Activated CD4-positive, alpha-beta memory T cell treated with anti-CD3 and anti-CD28 coated beads, Interleukin-2, amount 10 ng/mL, durations not matched to agents 7 days and 5 days (primary cell): ENCODE measurements around the gene MPHOSPH9. TPM values are rescaled to one million over a fixed set of nuclear protein-coding genes. Genes with fewer than 3 reads are reported as not detected.

Experiments
- CTCF ChIA-PET: fragments of 350-600 bp; sonication (Branson Sonifier 250); formaldehyde crosslinking; loops from one replicate; lab custom pipeline; 2021; ENCODE audit warnings: antibody characterized with exemption, inconsistent platforms; lab: Charles Lee
- POLR2A ChIA-PET: fragments of 350-600 bp; sonication (Branson Sonifier 250); formaldehyde crosslinking; loops from one replicate; lab custom pipeline; 2021; ENCODE audit warnings: antibody characterized with exemption; lab: Charles Lee
- DNase-seq: peaks from one replicate; pipeline ENCODE4 v3.0.0-alpha.2; 2020
- H3K27ac Mint-ChIP-seq: one replicate; pipeline ENCODE4 v1.8.0; 2021; ENCODE audit warnings: mild to moderate bottlenecking, mixed read lengths
- H3K27me3 Mint-ChIP-seq: one replicate; pipeline ENCODE4 v1.8.0; 2021; ENCODE audit warnings: mixed read lengths
- H3K36me3 Mint-ChIP-seq: one replicate; pipeline ENCODE4 v1.8.0; 2021; ENCODE audit warnings: low read depth, mixed read lengths
- H3K4me1 Mint-ChIP-seq: one replicate; pipeline ENCODE4 v1.8.0; 2021; ENCODE audit warnings: mixed read lengths
- H3K4me3 Mint-ChIP-seq: one replicate; pipeline ENCODE4 v1.8.0; 2021; ENCODE audit warnings: mild to moderate bottlenecking, mixed read lengths
- H3K9me3 Mint-ChIP-seq: one replicate; pipeline ENCODE4 v1.8.0; 2021; ENCODE audit warnings: mixed read lengths
- total RNA-seq, 2 experiments: library from RNA; stranded (reverse); gene quantifications; one replicate each; pipeline ENCODE4 v1.2.3, GENCODE V29; 2021

MPHOSPH9 gene
- total RNA-seq, 2 experiments from 2014 or later = 113 to 116 TPM

GRCh38 chr12:123151457-123152454, 81.2 kb downstream of the MPHOSPH9 start:
- peaks cover 16% of the 10 kb centered on the region for H3K4me1 Mint-ChIP-seq
- H3K4me3 Mint-ChIP-seq = peak overlapping the region; percentile 74
- H3K27ac Mint-ChIP-seq = peak overlapping the region; percentile 54
- ChIA-PET POLR2A (interaction anchor here (0.8 to 4.5 kb wide), 11 partner anchors 8 to 177 kb away, joined by 3 to 21 read pairs (median 4); partner anchors contain the start of genes ARL6IP4, MPHOSPH9, MTRFR and OGFOD2), CTCF (interaction anchor here (0.9 to 4.1 kb wide), 6 partner anchors 12 to 430 kb away, joined by 3 to 17 read pairs (median 4); no protein-coding TSS in a partner anchor)
- no peak for DNase-seq
- H3K27me3 Mint-ChIP-seq = peaks cover 22% of the 10 kb centered on the region
- H3K9me3 Mint-ChIP-seq = no peaks in the 10 kb centered on the region
- H3K36me3 Mint-ChIP-seq = peaks cover 15% of the 10 kb centered on the region

GRCh38 chr12:123150744-123151456, 82.0 kb downstream of the MPHOSPH9 start, which contains the start of gene PITPNM2:
Gene PITPNM2, minus strand, starts transcription at chr12:123151090. Its CDS starts 116,500 bp downstream, at chr12:123034590.
- Mint-ChIP-seq H3K27ac (peak within 1 kb of the TSS; percentile 54), H3K36me3 (peaks cover 15% of the 10 kb centered on the region), H3K9me3 (no peaks in the 10 kb centered on the region), H3K4me1 (peaks cover 16% of the 10 kb centered on the region), H3K4me3 (peak within 1 kb of the TSS; percentile 74), H3K27me3 (peaks cover 22% of the 10 kb centered on the region)
- ChIA-PET CTCF (interaction anchor here (1.1 to 4.1 kb wide), 4 partner anchors 75 to 431 kb away, joined by 3 to 17 read pairs (median 7); no protein-coding TSS in a partner anchor), POLR2A (interaction anchor here (1.0 to 4.5 kb wide), 7 partner anchors 44 to 176 kb away, joined by 3 to 21 read pairs (median 7); partner anchors contain the start of gene OGFOD2)
- DNase-seq = peak; percentile 64

DNA sequence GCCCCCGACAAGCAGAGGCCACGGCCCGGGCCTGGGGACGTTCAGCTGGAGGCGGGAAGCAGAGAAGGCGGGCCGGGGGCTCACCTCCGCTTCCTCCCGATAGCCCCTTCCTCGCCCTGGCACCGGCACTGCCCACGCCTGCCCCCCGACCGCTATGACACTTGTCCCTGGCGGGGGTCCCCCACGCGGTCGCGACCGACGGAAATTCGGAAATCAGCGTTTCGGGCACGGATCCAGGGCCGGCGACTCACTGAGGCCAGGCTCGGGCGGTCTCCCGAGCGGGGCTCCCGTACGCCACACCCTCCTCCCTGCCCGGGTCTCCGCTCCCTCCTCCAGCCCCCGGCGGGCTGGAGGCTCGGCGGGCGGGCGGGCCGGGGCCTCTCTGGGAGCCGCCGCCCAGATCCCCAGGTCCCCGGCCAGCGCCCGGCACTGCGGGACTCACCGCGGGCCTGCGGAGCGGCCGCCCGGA, 82.6 kb downstream of the MPHOSPH9 start:
- Mint-ChIP-seq H3K27me3 (peaks cover 22% of the 10 kb centered on the region), H3K4me3 (peak overlapping the region; percentile 71), H3K36me3 (peaks cover 15% of the 10 kb centered on the region), H3K4me1 (peaks cover 16% of the 10 kb centered on the region), H3K27ac (no peak overlapping the region), H3K9me3 (no peaks in the 10 kb centered on the region)
- ChIA-PET CTCF (interaction anchor here (1.3 to 1.7 kb wide), 2 partner anchors 74 to 432 kb away, joined by 3 to 8 read pairs; no protein-coding TSS in a partner anchor), POLR2A (interaction anchor here (1.1 to 4.5 kb wide), 5 partner anchors 43 to 175 kb away, joined by 4 to 21 read pairs (median 8); partner anchors contain the start of genes MPHOSPH9, MTRFR and OGFOD2)
- DNase-seq = no peak

DNA sequence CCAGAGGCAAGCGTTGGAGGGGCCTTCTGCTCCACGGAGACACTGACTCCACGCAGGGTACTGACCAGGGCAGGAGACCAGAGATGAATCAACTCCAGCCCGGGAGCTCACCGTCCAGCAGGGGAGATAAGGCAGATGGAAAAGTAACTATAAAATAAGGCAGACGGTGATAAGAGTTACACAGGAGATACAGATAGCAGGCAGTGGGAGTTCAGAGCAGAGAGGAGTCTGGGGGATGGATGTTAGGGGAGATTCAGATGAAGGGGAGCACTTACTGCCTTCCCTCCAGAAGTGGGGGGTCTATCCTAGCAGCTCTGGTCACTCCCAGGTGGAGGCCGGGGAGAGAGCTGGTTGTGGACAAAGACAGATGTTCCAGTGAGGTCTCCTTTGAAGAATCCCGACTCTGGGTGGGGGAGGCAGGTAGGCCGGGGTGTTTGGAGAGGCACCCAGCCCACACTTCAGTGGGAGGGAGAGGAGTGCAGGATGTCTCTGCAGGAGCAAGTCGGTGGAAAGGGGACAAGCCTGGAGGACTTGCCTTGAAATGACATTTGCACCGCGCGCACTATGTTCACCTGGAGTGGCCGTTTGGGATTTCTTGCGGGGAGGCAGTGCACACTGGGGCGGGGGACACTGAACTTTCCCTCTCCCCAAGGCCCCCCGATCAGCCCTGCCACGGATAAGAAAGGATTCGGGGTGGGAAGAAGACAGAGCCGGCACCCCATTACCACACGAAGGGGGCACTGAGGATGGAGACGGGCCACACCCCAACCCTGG, 83.3 kb downstream of the MPHOSPH9 start:
- Mint-ChIP-seq H3K27me3 (peaks cover 22% of the 10 kb centered on the region), H3K27ac (no peak overlapping the region), H3K4me3 (peak overlapping the region; percentile 71), H3K9me3 (no peaks in the 10 kb centered on the region), H3K4me1 (peaks cover 16% of the 10 kb centered on the region), H3K36me3 (peaks cover 15% of the 10 kb centered on the region)
- CTCF ChIA-PET = interaction anchor here (1.0 to 1.3 kb wide), 3 partner anchors 75 to 432 kb away, joined by 3 read pairs; no protein-coding TSS in a partner anchor
- POLR2A ChIA-PET = interaction anchor here (0.6 to 4.5 kb wide), 5 partner anchors 73 to 210 kb away, joined by 3 to 21 read pairs (median 8); partner anchors contain the start of genes MPHOSPH9, MTRFR and OGFOD2
- no peak for DNase-seq

DNA sequence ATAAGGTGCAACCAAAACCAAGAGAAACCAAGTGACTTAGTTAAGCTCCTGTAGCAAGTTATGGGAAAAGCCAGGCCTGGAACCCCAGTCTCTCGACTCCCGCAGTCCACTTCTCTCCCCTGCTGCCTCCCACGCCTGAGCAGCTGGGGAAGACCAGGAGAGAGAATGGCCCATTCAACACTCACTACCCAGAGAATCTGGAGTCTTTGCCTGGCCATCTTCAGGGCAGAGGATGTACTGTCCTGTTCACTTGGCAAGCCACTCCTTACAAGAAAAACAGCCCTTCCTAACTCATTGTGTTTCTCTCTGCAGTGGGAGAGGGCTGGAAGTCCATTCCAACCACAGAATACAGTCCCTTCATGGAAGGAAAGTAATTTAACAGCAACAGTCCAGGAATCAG, 83.9 kb downstream of the MPHOSPH9 start:
- peaks cover 15% of the 10 kb centered on the region for H3K36me3 Mint-ChIP-seq
- DNase-seq = no peak
- H3K27me3 Mint-ChIP-seq = peaks cover 22% of the 10 kb centered on the region
- peak overlapping the region; percentile 71 for H3K4me3 Mint-ChIP-seq
- peaks cover 16% of the 10 kb centered on the region for H3K4me1 Mint-ChIP-seq
- CTCF ChIA-PET = interaction anchor here (1.0 to 1.2 kb wide), 2 partner anchors 74 to 89 kb away, joined by 3 read pairs; no protein-coding TSS in a partner anchor
- POLR2A ChIA-PET = interaction anchor here (0.6 to 4.5 kb wide), 4 partner anchors 73 to 210 kb away, joined by 3 to 21 read pairs (median 10); partner anchors contain the start of genes MPHOSPH9, MTRFR and OGFOD2
- no peaks in the 10 kb centered on the region for H3K9me3 Mint-ChIP-seq
- no peak overlapping the region for H3K27ac Mint-ChIP-seq

- peak overlapping the region; percentile 12 for H3K4me3 Mint-ChIP-seq
- ChIA-PET POLR2A (interaction anchor here (1.7 to 2.1 kb wide), 2 partner anchors 84 to 173 kb away, joined by 8 to 12 read pairs; partner anchors contain the start of genes MPHOSPH9, MTRFR and OGFOD2), CTCF (interaction anchor here (1.2 kb wide), 1 partner anchor 90 kb away, joined by 3 read pairs; no protein-coding TSS in a partner anchor)
- H3K27ac Mint-ChIP-seq = no peak overlapping the region
- H3K27me3 Mint-ChIP-seq = peaks cover 22% of the 10 kb centered on the region
- DNase-seq = no peak
- H3K4me1 Mint-ChIP-seq = peaks cover 16% of the 10 kb centered on the region
- no peaks in the 10 kb centered on the region for H3K9me3 Mint-ChIP-seq
- H3K36me3 Mint-ChIP-seq = peaks cover 15% of the 10 kb centered on the region
These were observed 84.3 kb downstream of the MPHOSPH9 start for GRCh38 chr12:123148655-123149054.

DNA sequence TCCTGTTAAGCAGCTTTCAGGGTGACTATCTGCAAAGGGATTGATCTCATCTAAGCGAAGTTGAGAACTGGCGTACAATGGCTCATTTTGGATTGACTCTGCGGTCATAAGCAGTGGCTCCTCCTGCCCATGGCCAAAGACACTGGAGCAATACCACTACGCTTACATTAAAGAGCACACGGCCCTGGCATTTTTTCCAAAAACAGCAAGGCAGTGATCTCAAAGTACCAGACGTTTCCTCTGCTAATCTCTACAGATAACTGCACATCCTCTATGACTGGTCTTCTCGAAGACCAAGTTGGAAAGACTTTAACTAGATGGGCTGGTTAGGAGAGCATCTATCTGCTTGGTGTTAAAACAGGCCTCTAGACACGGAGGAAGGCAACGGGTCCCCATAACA, 84.7 kb downstream of the MPHOSPH9 start:
- ChIA-PET POLR2A (no interaction called here), CTCF (no interaction called here)
- Mint-ChIP-seq H3K4me3 (no peak overlapping the region), H3K27ac (no peak overlapping the region), H3K4me1 (peaks cover 16% of the 10 kb centered on the region), H3K27me3 (peaks cover 22% of the 10 kb centered on the region), H3K9me3 (no peaks in the 10 kb centered on the region), H3K36me3 (peaks cover 15% of the 10 kb centered on the region)
- no peak for DNase-seq

- Mint-ChIP-seq H3K4me1 (peaks cover 11% of the 10 kb centered on the region), H3K27ac (no peak overlapping the region), H3K4me3 (no peak overlapping the region), H3K36me3 (peaks cover 7% of the 10 kb centered on the region), H3K9me3 (no peaks in the 10 kb centered on the region), H3K27me3 (peaks cover 22% of the 10 kb centered on the region)
- POLR2A ChIA-PET = interaction anchor here (0.6 to 0.7 kb wide), 2 partner anchors 19 to 25 kb away, joined by 3 read pairs; no protein-coding TSS in a partner anchor
- no peak for DNase-seq
- CTCF ChIA-PET = no interaction called here
These were observed 87.7 kb downstream of the MPHOSPH9 start for GRCh38 chr12:123145211-123145610.

- POLR2A ChIA-PET = interaction anchor here (0.7 to 1.2 kb wide), 4 partner anchors 9 to 67 kb away, joined by 3 to 8 read pairs (median 4); no protein-coding TSS in a partner anchor
- Mint-ChIP-seq H3K36me3 (peaks cover 2% of the 10 kb centered on the region), H3K4me3 (no peak overlapping the region), H3K27ac (no peak overlapping the region), H3K27me3 (peaks cover 12% of the 10 kb centered on the region), H3K9me3 (no peaks in the 10 kb centered on the region), H3K4me1 (peaks cover 4% of the 10 kb centered on the region)
- DNase-seq = no peak
- CTCF ChIA-PET = interaction anchor here (0.6 kb wide), 1 partner anchor 9 kb away, joined by 3 read pairs; no protein-coding TSS in a partner anchor
These were observed 89.0 kb downstream of the MPHOSPH9 start for GRCh38 chr12:123143736-123144461.

GRCh38 chr12:123142921-123143735, 89.8 kb downstream of the MPHOSPH9 start:
- H3K27ac Mint-ChIP-seq = no peak overlapping the region
- ChIA-PET CTCF (no interaction called here), POLR2A (interaction anchor here (0.7 to 1.2 kb wide), 5 partner anchors 10 to 66 kb away, joined by 3 to 8 read pairs (median 3); no protein-coding TSS in a partner anchor)
- H3K4me3 Mint-ChIP-seq = no peak overlapping the region
- H3K27me3 Mint-ChIP-seq = peaks cover 4% of the 10 kb centered on the region
- H3K9me3 Mint-ChIP-seq = no peaks in the 10 kb centered on the region
- H3K4me1 Mint-ChIP-seq = peaks cover 4% of the 10 kb centered on the region
- no peak for DNase-seq
- H3K36me3 Mint-ChIP-seq = no peaks in the 10 kb centered on the region
